Mucosa of gallbladder (tissue), 1 donor: Measurements from ENCODE around the gene SSH2. TPM values are rescaled to one million over a fixed set of nuclear protein-coding genes. Genes with fewer than 3 reads are reported as not detected.
"Not testable (repeated sequence)": the region's sequence is repeated elsewhere in the genome, so short reads cannot be mapped to it uniquely, and the experiment has no call there.

Experiments
- DNase-seq: peaks from one replicate; pipeline ENCODE4 v3.0.0-alpha.2; 2020; ENCODE audit warnings: low spot score
- total RNA-seq: library from RNA; stranded (reverse); gene quantifications from one replicate; pipeline ENCODE4 v1.2.1, GENCODE V29; 2021
- donor health status: DM: no; HTN: no; CAD: no.

SSH2 gene
- total RNA-seq, 1 donor from 2014 or later: 24.8 TPM

- DNase-seq: no peak
Observed at GRCh38 chr17:29880031-29880430, 50.0 kb downstream of the SSH2 start.

GRCh38 chr17:29874931-29875596 lies 55.0 kb downstream of the SSH2 start:
- DNase-seq: no peak

- not testable (repeated sequence) for DNase-seq
Observed at GRCh38 chr17:29874358-29874757, 55.7 kb downstream of the SSH2 start.

GRCh38 chr17:29873476-29873875 lies 56.6 kb downstream of the SSH2 start:
- no peak for DNase-seq

- no peak for DNase-seq
Observed at GRCh38 chr17:29870836-29871465, 59.1 kb downstream of the SSH2 start.

- DNase-seq: no peak
Observed at GRCh38 chr17:29867643-29868181, 62.3 kb downstream of the SSH2 start.

GRCh38 chr17:29866746-29867404 lies 63.2 kb downstream of the SSH2 start:
- no peak for DNase-seq

GRCh38 chr17:29864615-29865014 lies 65.4 kb downstream of the SSH2 start:
- no peak for DNase-seq

- not testable (repeated sequence) for DNase-seq
Observed at GRCh38 chr17:29864123-29864522, 65.9 kb downstream of the SSH2 start.

- no peak for DNase-seq
Observed at GRCh38 chr17:29862951-29863350, 67.1 kb downstream of the SSH2 start.

- DNase-seq: no peak
Observed at GRCh38 chr17:29862127-29862526, 67.9 kb downstream of the SSH2 start.

GRCh38 chr17:29859445-29859844 lies 70.6 kb downstream of the SSH2 start:
- DNase-seq: not testable (repeated sequence)

- DNase-seq: no peak
Observed at GRCh38 chr17:29857823-29858222, 72.2 kb downstream of the SSH2 start.

- DNase-seq: not testable (repeated sequence)
Observed at GRCh38 chr17:29857105-29857504, 72.9 kb downstream of the SSH2 start.

GRCh38 chr17:29855686-29856085 lies 74.3 kb downstream of the SSH2 start:
- no peak for DNase-seq

- no peak for DNase-seq
Observed at GRCh38 chr17:29848737-29849136, 81.3 kb downstream of the SSH2 start.

GRCh38 chr17:29847527-29848400 lies 82.3 kb downstream of the SSH2 start:
- no peak for DNase-seq

- no peak for DNase-seq
Observed at GRCh38 chr17:29847118-29847517, 82.9 kb downstream of the SSH2 start.

- DNase-seq: no peak
Observed at GRCh38 chr17:29846298-29846697, 83.7 kb downstream of the SSH2 start.

- DNase-seq: no peak
Observed at GRCh38 chr17:29844339-29845048, 85.5 kb downstream of the SSH2 start.

GRCh38 chr17:29840884-29841283 lies 89.1 kb downstream of the SSH2 start:
- DNase-seq: no peak
